GM21423 (cell line): ENCODE data around the gene SLC9A8.
"Not testable (repeated sequence)": the region's sequence is repeated elsewhere in the genome, so short reads cannot be mapped to it uniquely, and the experiment has no call there.

Experiments
- ATAC-seq: cut with Tn5 transposase; IDR thresholded peaks from one replicate; pipeline ENCODE4 v1.9.1; 2021; ENCODE audit warnings: mild to moderate bottlenecking, moderate library complexity; ENCODE audit not compliant: unreplicated experiment

Gene SLC9A8

DNA sequence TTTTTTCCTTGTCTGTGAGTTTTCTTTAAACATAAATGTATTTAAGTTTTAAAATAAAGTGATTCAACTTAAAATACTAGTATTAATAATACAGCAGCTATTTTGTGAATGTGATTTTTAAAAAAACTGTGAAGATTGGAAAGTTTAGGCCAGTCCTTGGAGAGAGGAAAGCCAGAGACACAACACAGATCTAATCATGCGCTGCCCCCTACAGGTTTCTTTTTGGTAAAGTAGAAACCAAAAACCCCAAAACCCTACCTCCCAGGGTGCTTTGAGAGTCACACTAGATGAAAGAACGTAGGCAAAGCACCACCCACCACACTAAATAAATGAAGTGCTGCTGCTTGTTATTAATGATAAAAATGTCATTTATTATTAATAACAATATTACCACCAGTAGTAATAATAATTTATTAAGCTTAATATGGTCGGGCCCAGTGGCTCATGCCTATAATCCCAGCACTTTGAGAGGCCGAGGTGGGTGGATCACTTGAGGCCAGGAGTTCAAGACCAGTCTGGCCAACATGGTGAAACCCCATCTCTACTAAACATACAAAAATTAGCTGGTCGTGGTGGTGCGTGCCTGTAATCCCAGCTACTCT is 33.7 kb downstream of the SLC9A8 start:
- no peak for ATAC-seq

DNA sequence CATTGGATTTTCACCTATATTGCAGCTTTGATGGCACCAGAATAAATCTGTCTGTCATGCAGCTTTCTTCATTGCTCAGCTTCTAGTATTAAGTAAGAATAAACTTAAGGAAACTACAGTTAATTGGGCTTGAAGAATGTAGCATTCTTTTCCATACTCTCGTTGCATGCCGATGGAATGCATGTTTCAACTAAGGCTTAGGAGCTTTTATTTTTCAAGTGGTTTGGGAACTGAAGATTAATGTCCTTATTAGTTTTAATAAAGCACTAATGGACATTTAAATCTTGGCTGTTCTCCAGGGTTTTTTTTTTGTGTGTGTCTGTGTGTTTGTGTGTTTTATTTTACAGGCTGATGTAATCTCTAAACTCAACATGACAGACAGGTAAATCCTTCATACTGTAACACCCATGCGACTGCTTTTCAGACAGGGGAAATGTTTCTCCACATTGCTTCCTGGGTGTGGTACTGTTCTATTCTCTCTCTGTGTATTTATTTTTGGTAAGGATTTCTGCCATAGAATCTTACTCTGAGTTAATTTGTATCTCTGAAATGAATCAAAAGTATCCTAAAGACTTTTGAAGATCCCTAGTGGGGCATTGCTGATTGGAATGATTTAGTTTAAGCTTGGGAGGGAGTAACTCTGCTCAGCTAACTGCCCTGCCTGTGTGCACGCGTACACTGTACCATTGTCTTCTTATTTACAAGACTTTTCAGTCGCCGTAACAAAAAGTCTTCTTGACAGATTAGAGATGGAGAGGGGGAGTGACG is 38.0 kb downstream of the SLC9A8 start:
- no peak for ATAC-seq

DNA sequence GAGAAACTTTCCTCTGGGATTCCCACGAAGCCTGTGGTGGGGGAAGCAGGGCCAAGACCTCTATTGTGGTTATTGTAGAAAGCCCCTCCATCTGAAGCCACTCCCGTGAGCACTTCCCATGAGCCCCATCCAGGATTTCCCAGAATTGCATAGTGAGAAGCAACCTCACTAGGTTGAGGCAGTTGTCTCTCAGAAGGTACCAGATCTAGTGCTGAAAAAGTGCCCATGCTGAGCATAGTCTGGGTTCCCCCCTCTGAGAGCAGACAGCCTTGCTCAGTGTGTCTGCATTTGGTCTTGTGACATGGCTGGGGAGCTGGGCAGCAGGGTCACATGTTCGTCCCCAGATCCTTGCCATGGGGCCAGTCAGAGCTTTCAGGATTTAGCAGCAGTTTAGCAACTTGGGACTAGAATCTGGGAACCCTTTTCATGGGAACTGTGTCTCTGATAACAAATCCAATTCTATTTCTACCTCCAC is 38.6 kb downstream of the SLC9A8 start:
- no peak for ATAC-seq

DNA sequence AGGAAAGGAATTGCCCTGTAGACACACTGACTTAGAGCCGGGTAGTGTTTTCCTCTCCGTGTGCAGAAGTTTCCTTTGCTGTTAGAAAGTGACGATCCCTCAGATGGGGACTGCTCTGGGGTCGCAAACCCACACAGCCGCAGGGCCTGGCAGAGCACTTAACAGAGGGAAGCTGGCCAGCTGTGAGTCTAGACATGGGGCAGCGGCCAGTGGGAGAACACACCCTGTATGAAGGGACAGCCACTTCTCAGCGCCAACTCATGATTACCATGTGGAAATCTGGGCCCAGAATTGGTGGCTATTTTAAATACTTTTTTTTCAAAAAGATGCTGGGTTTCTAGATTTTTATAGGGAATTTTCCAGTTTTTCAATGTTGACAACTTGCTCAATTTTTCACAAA is 39.4 kb downstream of the SLC9A8 start:
- no peak for ATAC-seq

DNA sequence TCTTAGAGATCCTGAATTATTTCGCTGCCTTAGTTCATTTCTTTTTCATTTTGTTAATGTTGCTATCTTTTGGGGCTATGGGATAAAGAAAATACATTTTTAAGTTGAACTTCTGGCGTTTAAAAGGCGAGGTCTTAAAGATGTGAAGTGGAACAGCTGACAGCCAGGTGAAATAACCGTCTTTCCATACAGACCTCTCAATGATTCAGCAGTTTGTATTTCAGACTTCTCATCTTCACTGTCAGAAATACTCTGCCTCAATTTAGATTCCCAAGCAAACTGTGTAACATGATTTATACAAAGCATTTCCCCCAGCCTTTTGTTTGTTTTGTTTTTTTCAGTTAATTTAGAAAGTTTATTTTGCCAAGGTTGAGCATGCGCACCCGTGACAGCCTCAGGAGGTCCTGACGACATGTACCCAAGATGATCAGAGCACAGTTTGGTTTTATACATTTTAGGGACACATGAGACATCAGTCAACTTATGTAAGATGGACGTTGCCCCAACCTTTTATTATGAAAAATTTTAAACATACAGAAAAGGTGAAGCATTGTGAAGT is 40.0 kb downstream of the SLC9A8 start:
- ATAC-seq, result no peak

DNA sequence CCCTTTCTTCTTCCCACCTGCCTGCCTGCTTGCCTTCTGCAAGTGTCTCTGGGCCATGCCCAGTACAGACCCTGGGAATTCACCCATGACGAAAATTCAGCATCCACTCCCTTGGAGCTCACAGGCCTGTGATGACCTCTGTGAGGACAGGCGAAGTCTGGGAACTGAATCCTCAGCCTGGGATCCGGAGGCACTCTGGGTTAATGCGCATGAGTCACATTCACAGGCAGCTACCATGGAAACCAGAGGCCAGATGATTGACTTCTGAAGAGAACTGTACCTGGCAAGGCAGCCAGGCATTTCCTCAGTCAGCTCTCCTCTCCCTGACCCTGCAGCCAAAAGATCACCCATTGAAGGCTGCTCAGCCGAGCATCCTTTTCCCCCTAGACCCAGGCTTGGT is 41.0 kb downstream of the SLC9A8 start:
- no peak for ATAC-seq

DNA sequence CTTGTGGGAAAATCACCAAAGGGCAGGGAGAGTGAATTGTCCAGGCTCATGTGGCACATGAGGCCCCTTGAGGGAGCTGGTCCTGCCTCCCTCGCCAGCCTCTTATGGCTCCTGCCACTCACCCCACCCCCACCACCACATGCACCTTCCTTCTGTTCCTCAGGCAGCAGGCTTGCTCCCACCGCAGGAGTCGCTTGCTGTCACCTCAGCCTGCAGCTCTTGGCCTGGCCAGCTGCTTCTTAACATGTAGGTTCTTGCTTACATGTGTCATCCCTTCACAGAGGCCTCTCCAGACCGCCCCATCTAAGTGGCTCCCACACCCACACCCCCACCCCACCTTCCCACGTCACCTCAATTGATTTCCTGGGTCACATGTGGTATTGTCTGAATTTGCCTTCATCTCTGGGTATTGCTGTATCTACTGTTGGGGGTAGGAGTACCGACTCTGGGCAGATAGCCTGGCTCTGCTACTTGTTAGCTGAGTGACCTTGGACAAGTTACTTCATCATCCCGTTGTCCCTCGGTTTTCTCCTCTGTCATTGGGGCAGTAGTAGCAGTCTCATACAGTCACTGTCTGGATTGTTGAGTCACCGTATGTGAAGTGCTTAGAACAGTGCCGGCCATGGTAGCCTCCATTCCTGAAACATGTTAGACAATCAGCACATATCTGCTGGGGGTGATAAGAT is 41.7 kb downstream of the SLC9A8 start:
- ATAC-seq, result no peak

DNA sequence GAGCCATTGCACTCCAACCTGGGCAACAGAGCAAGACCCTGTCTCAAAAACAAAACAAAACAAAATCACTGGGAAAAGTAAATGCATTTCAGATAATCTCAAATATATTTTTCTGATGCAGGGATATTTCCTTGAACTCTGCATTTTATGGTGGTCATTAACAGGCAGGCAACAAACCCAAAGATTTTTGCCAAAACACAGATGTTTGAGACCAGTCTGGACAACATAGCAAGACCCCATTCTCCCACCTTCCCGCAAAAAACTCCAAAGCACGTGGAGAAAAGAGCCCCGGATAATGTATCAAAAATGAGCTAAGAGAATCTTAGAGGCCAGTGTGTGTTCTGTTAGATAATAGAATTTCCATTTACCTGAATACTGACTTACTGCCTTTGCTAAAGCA is 44.3 kb downstream of the SLC9A8 start:
- ATAC-seq, result no peak

DNA sequence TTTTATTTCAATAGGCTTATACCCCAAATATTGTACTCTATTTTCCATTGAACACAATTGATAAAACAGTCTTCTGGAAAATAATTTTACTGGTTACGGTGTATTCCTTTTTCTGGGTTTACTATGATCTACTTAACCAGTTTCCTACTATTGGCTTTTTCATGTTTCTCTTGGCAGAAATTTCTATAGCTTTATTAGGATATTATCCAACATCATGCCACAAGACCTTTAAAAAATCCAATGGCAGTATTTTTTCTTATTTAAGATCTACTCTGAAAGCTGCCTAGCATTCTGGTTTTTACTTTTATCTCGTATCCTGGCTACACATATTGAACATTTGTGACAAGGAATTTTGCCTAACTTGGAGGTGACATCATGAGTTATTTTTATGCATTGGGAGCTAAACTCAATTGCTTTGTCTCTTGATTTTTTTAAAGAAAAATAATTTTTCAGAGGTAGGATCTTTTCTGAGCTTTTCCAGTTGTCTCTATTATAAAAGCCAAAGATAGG is 45.5 kb downstream of the SLC9A8 start:
- no peak for ATAC-seq

DNA sequence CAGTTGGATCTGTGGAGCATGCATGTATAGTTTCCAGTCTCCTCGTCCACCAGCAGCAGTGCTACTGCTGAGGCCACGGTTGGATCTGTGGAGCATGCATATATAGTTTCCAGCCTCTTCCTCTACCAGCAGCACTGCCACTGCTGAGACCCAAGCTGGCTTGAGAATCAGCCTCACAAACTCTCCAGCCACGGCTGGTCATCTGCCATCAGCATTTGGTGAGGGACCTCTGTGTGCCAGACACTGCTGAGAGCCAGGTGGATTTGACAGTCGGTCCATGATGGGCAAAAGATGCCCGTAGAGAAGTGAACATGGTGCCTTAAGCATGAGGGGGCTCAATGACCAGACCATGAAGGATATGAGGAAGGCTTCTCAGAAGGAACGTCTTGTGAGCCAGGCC is 46.4 kb downstream of the SLC9A8 start:
- no peak for ATAC-seq

DNA sequence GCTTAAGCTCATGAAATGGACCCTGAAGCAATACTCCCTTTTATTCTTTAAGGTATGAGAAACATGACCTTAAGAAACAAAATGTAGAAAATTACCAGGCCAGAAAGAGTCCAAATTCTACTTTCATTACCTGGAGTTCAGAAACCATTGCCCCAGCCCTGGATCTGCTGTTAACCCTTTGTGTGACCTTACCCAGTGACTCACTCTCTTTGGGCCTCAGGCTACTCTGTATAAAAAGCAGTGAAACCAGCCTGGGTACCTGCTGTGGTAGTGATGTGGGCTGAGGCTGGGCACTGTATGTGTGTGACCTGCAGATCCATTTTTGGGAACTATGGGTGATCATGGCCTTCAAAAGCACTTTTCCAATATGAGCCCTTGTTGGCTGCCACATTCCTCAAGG is 47.2 kb downstream of the SLC9A8 start:
- no peak for ATAC-seq

DNA sequence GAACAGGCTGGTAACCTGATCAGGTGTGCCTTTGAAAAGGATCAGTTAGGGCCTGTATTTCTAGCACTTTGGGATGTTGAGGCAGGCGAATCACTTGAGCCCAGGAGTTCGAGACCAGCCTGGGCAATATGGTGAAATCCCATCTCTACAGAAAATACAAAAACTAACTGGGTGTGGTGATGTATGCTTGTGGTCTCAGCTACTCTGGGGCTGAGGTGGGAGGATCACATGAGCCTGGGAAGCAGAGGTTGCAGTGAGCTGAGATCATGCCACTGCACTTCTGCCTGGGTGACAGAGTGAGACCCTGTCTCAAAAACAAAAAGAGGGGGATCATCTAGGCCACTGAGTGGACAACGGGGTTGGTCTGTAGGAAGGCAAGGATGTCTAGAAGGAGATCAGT is 48.6 kb downstream of the SLC9A8 start:
- ATAC-seq, result not testable (repeated sequence)

DNA sequence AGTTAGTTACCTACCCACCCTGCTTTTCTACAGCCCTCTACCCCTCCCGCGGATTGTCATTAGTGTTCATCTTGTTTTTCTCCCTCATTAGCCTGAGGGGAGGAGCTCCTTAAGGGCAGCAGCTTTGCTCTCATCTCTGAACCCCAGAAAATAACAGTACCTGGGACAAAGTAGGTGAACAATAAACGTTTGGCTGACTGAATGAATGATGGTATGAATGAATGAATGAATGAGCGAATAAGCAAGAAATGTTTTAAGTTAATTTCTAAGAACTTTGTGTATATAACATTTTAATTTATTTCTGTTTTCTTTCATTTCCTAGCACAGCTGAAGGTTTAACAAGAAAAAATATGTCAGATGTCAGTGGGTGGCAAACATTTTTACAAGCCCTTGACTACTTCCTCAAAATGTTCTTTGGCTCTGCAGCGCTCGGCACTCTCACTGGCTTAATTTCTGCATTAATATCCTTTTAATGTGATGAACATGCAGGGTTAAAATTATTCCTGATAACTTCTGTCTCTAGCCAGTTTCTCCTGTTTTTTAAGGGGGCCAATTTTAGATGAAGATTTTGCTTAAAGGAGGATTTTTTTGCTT is 50.1 kb downstream of the SLC9A8 start:
- ATAC-seq, result no peak

DNA sequence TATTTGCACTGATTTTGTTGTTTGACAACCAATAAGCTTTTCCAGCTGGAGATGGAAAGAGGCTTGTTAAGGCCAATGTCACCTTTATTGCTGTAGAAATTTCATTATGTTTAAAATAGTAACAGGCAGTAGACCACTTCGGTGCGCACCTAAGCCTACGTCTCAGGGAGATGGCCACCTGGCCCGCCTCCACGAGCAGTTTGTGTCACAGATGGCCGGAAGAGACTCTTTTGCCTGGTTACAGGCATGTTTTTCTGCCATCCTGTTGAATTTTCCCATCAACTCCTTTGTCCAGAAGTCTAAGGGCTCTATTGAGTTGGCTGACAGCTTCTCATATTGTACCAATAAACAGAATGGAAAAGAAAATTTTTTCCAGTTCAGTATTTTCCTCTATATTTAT is 51.0 kb downstream of the SLC9A8 start:
- no peak for ATAC-seq

DNA sequence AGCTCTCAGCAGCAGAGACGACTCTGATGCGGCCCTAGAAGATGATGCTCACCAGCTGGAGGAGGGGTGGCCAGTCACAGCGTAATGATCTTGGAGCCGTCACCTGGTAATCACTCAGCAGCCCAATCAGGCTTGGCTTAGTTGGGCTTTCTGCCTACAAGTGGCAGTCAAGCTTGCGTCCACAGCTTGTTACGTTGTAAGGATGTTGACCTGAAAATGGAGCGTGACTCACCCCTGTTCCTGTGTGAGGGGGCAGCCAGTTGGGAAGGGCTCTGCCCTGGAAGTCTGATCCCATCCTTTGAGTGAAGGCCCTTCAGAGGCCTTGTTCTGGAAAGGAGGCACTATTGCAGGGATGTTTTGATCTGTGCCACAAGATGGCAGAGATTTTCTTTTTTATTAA is 52.9 kb downstream of the SLC9A8 start:
- ATAC-seq, result no peak

DNA sequence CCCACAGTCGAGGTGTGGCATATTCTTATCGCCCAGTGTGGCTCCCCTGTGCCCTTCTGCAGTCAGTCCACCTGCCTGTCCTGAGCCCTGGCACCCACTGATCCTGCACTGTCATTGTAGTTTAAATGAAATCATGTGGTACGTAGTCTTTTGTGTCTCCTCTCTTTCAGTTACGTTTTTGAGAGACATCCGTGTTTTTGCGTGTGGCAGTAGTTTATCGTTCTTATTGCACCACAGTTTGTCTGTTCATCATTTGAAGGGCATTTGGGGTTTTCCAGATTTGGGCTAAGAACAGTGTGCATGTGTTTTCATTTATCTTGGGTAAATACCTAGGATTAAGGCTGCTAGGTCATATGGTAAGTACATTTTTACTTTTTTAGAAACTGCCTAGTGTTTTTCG is 53.4 kb downstream of the SLC9A8 start:
- ATAC-seq, result no peak

DNA sequence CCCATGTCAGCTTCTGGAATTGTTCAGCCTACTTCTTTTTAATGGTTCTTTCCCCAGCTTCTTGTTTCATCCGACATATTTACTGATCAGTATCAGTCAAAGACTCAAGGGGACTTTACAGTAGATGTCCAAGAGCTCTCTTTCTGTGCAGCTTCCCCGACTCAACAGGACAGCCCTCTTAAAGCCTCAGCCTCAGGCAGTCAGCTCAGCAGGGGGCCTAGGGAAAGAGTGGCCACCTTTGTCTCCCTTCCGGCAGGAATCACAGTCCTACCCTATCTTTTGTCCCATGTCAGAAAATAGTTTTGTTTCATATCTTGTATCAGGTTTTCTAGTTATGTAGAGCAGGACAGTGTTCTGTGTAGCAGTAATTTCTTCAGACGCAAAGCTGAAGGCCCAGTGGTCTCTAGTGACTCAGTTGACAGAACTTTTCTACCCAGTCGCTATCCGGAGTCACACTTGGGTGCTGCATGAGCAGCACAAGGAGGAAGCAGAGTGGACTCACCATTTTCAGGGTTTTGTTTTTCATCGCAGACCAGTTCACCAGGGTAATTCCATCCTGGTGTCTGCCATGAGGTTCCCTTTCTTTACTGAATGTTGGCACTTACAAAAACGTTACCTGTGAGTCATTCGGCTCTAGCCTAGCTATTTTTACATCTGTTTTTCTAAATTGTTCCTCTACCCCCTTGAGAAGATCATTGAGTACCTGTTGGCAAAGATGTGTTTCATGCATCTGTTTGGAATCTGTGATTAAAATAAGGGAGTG is 55.0 kb downstream of the SLC9A8 start:
- no peak for ATAC-seq

DNA sequence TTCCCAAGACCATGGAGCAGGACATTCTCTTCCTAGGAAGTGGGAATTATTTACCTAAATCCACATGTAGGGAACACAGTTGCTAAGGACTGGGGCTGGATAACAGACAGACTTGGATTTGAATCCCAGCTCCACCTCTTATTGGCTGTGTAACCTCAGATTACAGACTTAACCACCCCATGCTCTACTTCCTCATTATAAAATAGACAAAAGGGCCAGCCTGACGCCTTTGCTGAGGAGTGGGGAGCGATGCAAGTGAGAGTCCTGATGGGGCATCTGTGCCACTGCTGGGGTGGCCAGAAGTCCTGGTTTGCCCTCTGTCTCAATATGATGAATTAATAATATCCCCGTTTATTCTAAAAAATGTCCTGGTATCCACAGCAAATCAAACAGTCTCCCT is 55.9 kb downstream of the SLC9A8 start:
- ATAC-seq, result no peak

DNA sequence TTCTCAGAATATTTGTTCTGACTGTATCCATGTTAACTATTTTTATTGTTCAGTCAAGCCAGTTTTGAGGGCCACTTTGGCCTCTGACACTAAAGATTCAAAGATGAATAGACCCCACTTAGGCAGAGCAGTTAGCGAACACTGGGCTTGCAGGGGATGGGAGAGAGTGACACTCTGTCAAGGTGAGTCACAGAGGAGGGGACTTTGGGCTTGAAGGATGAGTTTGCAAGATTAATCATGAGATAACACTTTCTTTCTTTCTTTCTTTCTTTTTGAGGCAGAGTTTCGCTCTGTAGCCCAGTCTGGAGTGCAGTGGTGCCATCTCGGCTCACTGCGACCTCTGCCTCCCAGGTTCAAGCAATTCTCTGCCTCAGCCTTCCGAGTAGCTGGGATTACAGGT is 56.3 kb downstream of the SLC9A8 start:
- ATAC-seq, result no peak

DNA sequence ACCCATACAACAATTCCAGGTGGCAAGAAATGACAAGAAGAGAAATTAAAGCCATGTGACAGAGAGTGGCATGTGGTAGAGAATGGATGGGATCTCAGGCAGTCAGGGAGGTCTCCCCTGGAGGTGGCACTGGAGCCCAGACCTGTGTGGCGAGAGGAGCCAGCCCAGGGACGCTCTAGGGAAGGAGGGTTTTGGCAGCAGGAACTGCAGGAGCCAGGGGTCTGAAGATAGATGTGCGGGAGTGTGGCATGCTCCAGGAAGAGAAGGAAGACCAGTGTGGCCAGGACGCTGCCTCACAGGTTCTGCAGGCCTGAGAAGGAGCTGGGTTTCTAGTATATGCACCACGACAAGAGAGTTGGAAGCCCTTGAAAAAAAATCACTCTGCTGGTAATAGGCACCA is 57.6 kb downstream of the SLC9A8 start:
- no peak for ATAC-seq
